Prostate gland (tissue), 2 donors: ENCODE measurements around the gene KDM4B.

ENCODE experiments used
- CTCF ChIP-seq, 4 experiments: fragments of 200-600 bp in 2 of 4; fragments of 450-650 bp in 2 of 4; sonication (generic) in 2 of 4; IDR thresholded peaks; 1 replicate in 3 of 4; 2 replicates in 1 of 4; pipeline ENCODE4 v1.5.1; 2016 to 2019; ENCODE audit warnings: antibody characterized with exemption in 4 of 4, mild to moderate bottlenecking in 2 of 4, moderate library complexity in 2 of 4
- POLR2AphosphoS5 ChIP-seq: sonication (generic); formaldehyde crosslinking; IDR thresholded peaks from one replicate; pipeline ENCODE4 v1.6.1; 2017; ENCODE audit warnings: antibody characterized with exemption

GRCh38 chr19:4977299-4978174 lies 8.6 kb downstream of the KDM4B start:
- TF ChIP-seq CTCF (IDR thresholded peaks at IDR 0.05) (peak in 1 of 4 experiments; percentile 6), POLR2AphosphoS5 (peak; percentile 10)
